ENCODE data around the gene ZC3H11A.
"Not testable (repeated sequence)": the region's sequence is repeated elsewhere in the genome, so short reads cannot be mapped to it uniquely, and the experiment has no call there.

ZC3H11A gene

DNA sequence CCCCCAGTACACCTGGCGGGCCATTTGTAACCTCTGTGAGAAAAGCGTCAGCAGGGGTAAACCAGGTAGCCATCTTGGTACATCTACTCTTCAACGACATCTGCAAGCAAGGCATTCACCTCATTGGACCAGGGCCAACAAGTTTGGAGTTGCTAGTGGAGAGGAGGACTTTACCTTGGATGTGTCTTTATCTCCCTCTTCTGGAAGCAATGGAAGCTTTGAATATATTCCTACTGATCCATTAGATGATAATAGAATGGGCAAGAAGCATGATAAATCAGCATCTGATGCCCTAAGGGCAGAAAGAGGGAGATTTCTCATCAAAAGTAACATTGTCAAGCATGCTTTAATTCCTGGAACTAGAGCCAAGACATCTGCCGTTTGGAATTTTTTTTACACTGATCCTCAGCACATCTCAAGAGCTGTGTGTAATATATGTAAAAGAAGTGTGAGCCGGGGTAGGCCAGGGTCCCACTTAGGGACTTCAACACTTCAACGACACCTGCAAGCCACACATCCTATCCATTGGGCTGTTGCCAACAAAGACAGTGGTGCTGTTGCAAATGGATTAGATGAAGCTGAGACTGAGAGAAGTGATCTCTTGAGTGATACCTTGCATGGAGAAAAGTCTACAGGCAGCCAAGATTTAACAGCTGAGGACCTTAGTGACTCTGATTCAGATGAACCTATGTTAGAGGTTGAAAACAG is 2.7 kb downstream of the ZC3H11A start:
- H3K36me3 Mint-ChIP-seq (ENCODE audit: low read depth) = peaks cover 60% of the 10 kb centered on the region
- H3K27ac Mint-ChIP-seq = peak overlapping the region; percentile 61
- peak overlapping the region; percentile 94 for H3K4me3 Mint-ChIP-seq
- H3K9me3 Mint-ChIP-seq = peaks cover 8% of the 10 kb centered on the region
- peaks cover 68% of the 10 kb centered on the region for H3K4me1 Mint-ChIP-seq (ENCODE audit: low read depth)
- H3K27me3 Mint-ChIP-seq = no peaks in the 10 kb centered on the region

DNA sequence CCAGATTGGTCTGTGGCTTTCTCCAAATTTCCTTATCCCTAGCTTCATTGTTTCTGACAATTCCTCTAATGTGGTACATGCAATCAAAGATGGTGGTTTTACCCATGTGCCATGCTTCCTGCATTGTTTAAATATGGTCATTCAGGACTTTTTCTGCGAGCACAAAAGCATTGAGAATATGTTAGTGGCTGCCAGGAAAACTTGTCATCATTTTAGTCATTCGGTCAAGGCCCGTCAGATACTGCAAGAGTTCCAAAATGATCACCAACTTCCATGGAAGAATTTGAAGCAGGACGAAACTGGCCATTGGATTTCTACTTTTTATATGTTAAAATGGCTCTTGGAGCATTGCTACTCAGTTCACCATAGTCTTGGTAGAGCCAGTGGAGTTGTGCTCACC is 3.7 kb downstream of the ZC3H11A start:
- Mint-ChIP-seq H3K27ac (no peak overlapping the region), H3K36me3 (ENCODE audit: low read depth) (peaks cover 70% of the 10 kb centered on the region), H3K4me3 (no peak overlapping the region), H3K4me1 (ENCODE audit: low read depth) (peaks cover 75% of the 10 kb centered on the region), H3K27me3 (no peaks in the 10 kb centered on the region), H3K9me3 (peaks cover 8% of the 10 kb centered on the region)

DNA sequence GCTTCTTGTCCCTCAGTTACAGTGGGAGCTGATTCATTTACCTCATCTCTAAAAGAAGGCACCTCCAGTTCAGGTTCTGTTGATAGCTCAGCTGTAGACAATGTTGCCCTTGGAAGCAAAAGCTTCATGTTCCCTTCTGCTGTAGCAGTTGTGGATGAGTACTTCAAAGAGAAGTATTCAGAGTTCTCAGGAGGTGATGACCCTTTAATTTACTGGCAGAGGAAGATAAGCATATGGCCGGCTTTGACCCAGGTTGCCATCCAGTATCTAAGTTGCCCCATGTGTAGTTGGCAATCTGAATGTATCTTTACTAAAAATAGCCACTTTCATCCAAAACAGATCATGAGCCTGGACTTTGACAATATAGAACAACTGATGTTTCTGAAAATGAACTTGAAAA is 4.5 kb downstream of the ZC3H11A start:
- H3K4me1 Mint-ChIP-seq (ENCODE audit: low read depth) = peaks cover 75% of the 10 kb centered on the region
- H3K36me3 Mint-ChIP-seq (ENCODE audit: low read depth) = peaks cover 76% of the 10 kb centered on the region
- peaks cover 8% of the 10 kb centered on the region for H3K9me3 Mint-ChIP-seq
- H3K27ac Mint-ChIP-seq = peak overlapping the region; percentile 28
- no peak overlapping the region for H3K4me3 Mint-ChIP-seq
- H3K27me3 Mint-ChIP-seq = no peaks in the 10 kb centered on the region

DNA sequence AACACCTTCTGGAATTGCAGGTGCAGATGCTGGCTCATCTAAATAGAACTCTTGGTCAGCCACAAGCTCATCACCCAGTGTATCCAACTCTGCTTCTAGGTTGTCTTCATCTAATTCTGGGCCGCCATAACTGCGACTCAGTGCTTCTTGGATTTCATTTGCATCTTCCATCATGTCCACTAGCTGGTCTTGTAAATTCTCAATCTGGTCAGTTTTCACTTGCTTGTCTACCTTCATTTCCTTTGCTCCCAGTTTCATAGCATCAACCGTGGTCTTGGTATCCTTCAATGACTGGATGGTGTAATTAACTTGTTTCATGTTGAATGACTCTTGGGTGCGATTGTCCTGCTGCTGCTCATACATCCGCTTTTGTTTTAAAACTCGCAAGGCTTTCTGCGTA is 10.3 kb downstream of the ZC3H11A start:
- no peaks in the 10 kb centered on the region for H3K27me3 Mint-ChIP-seq
- no peaks in the 10 kb centered on the region for H3K9me3 Mint-ChIP-seq
- H3K4me1 Mint-ChIP-seq (ENCODE audit: low read depth) = peaks cover 42% of the 10 kb centered on the region
- H3K36me3 Mint-ChIP-seq (ENCODE audit: low read depth) = peaks cover 69% of the 10 kb centered on the region
- H3K4me3 Mint-ChIP-seq = no peak overlapping the region
- H3K27ac Mint-ChIP-seq = no peak overlapping the region

DNA sequence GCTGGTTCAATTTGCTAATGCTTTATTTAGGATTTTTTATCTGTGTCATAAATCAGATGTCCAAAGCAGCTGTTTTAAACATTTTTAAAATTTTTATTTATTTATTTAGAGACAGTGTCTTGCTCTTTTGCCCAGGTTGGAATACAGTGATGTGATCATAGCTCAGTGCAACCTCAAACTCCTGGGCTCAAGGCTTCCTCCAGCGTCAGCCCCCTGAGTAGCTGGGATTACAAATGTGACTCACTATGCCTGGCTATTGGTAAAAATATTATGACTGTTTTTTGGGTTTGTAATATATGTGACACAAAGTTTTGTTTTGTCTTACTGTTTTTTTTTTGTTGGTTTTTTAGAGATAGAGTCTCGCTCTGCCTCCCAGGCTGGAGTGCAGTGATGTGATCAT is 11.8 kb downstream of the ZC3H11A start:
- H3K4me1 Mint-ChIP-seq (ENCODE audit: low read depth) = peaks cover 37% of the 10 kb centered on the region
- H3K36me3 Mint-ChIP-seq (ENCODE audit: low read depth) = peaks cover 70% of the 10 kb centered on the region
- H3K27me3 Mint-ChIP-seq = no peaks in the 10 kb centered on the region
- H3K27ac Mint-ChIP-seq = no peak overlapping the region
- no peak overlapping the region for H3K4me3 Mint-ChIP-seq
- H3K9me3 Mint-ChIP-seq = no peaks in the 10 kb centered on the region

DNA sequence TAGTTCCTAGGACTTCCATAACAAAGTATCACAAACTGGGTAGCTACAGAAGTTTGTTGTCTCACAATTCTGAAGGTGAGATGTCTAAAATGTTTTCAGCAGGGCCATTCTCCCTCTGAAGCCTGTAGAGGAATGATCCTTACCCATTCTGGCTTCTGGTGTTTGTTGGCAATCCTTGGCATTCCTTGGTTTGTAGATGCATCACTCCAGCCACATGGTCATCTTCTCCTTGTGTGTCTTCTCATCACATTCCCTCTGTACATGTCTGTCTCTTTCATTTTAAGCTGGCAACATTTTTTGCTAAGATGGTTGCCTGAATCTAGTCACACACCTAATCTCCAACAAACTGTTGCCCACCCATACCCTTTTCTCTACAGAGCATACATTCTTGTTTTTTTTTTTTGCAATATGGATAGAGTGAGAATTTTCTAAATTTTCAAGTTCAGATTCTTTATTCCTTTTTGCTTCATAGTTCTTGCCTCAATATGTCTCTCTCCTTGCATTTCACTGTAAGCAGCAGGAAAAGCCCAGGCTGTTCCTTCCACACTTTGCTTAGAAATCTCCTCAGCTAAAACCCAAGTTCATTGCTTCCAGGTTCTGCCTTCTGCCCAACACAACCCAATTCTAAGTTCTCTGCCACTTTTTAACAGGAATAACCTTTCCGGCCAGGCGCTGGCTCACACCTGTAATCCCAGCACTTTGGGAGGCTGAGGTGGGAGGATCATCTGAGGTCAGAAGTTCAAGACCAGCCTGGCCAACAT is 18.3 kb downstream of the ZC3H11A start:
- H3K36me3 Mint-ChIP-seq (ENCODE audit: low read depth) = peaks cover 63% of the 10 kb centered on the region
- H3K27ac Mint-ChIP-seq = no peak overlapping the region
- H3K4me3 Mint-ChIP-seq = no peak overlapping the region
- no peaks in the 10 kb centered on the region for H3K27me3 Mint-ChIP-seq
- no peaks in the 10 kb centered on the region for H3K9me3 Mint-ChIP-seq
- peaks cover 18% of the 10 kb centered on the region for H3K4me1 Mint-ChIP-seq (ENCODE audit: low read depth)

DNA sequence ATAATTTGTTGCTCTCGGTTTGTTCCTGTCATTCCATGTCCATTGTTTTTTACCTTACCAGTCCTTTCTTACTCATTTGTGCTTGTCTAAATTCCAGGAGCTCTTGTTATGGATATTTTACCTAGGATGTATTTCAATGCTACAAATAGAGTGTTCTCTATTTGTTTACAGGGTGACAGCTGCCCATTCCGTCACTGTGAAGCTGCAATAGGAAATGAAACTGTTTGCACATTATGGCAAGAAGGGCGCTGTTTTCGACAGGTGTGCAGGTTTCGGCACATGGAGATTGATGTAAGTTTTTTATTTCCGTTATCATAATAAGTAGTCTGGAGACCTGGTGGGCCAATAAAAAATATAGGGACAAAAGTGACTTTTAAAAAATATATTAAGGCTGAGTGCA is 23.0 kb downstream of the ZC3H11A start:
- Mint-ChIP-seq H3K27me3 (no peaks in the 10 kb centered on the region), H3K36me3 (ENCODE audit: low read depth) (peaks cover 64% of the 10 kb centered on the region), H3K27ac (no peak overlapping the region), H3K4me3 (no peak overlapping the region), H3K4me1 (ENCODE audit: low read depth) (peaks cover 9% of the 10 kb centered on the region), H3K9me3 (no peaks in the 10 kb centered on the region)

DNA sequence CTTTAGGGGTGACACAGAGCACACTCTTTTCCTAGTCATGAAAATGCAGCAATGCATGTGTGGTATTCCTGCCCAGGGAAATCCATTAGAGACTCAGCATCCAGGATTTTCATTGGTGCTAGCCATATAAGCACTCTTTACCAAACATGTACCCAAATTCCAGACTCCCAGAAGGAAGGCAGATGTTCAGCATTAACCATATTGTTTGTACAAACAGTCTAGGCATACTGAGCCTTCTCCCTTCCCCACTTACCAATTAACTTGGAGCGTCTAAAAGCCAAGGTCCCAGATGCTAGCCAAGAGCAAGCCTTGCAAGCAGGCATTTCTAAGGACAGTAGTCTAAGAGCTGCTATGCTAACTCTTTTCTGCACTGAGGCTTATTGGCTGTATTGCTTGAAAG is 27.9 kb downstream of the ZC3H11A start:
- H3K4me1 Mint-ChIP-seq (ENCODE audit: low read depth) = peaks cover 13% of the 10 kb centered on the region
- no peaks in the 10 kb centered on the region for H3K27me3 Mint-ChIP-seq
- H3K36me3 Mint-ChIP-seq (ENCODE audit: low read depth) = peaks cover 69% of the 10 kb centered on the region
- no peak overlapping the region for H3K27ac Mint-ChIP-seq
- no peak overlapping the region for H3K4me3 Mint-ChIP-seq
- no peaks in the 10 kb centered on the region for H3K9me3 Mint-ChIP-seq

DNA sequence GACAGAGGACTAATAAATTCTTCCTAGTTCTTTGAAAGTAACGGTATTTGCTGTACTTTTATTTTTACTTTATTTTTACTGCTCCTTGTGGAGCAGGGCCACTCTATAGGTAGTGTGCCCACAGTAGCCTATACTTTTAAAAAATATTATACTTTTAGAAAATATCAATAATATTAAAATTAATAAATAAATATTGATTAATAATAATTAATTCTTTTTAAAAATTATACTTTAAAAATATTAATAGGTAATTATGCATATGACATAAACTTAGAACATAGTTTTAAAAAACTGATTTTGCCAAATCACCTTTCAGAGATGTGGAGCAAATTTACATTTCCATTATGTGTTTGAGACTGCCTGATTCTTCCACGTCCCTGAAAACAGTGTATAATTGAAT is 30.8 kb downstream of the ZC3H11A start:
- H3K4me1 Mint-ChIP-seq (ENCODE audit: low read depth) = peaks cover 11% of the 10 kb centered on the region
- no peaks in the 10 kb centered on the region for H3K9me3 Mint-ChIP-seq
- H3K4me3 Mint-ChIP-seq = no peak overlapping the region
- H3K27me3 Mint-ChIP-seq = no peaks in the 10 kb centered on the region
- H3K36me3 Mint-ChIP-seq (ENCODE audit: low read depth) = peaks cover 71% of the 10 kb centered on the region
- no peak overlapping the region for H3K27ac Mint-ChIP-seq

DNA sequence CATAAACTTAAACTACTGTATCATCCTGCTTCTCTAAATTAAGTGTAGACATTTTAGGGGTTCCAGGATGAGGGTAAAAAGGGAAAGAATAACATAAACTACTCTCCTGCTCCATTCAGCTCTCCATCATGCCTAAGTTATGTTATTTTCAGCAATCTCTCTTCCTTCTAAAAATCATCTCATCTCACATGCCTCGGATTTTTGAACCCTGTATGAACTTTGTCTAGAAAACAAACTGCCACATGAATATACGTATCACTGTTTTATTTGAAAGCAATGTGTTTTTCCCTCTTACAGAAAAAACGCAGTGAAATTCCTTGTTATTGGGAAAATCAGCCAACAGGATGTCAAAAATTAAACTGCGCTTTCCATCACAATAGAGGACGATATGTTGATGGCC is 32.6 kb downstream of the ZC3H11A start:
- Mint-ChIP-seq H3K9me3 (no peaks in the 10 kb centered on the region), H3K27ac (no peak overlapping the region), H3K36me3 (ENCODE audit: low read depth) (peaks cover 62% of the 10 kb centered on the region), H3K4me3 (no peak overlapping the region), H3K4me1 (ENCODE audit: low read depth) (peaks cover 11% of the 10 kb centered on the region), H3K27me3 (no peaks in the 10 kb centered on the region)

DNA sequence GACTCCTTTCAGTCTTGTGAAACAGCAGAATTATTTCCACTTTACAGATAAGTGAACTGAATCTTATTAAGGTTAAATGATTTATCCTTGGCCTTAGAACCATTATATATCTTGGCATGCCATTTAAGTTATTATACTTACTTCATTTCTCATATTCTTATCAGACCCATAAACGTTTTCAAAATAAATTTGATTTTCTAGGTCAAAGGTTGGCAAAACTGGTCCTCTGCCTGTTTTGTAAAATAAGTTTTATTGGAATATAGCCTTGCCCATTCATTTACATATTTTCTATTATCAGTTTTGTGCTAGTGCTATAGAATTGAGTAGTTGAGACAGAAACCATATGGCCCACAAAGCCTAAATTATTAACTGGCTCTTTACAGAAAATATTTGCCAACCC is 33.1 kb downstream of the ZC3H11A start:
- Mint-ChIP-seq H3K4me3 (no peak overlapping the region), H3K9me3 (no peaks in the 10 kb centered on the region), H3K36me3 (ENCODE audit: low read depth) (peaks cover 60% of the 10 kb centered on the region), H3K4me1 (ENCODE audit: low read depth) (peaks cover 10% of the 10 kb centered on the region), H3K27me3 (no peaks in the 10 kb centered on the region), H3K27ac (no peak overlapping the region)

DNA sequence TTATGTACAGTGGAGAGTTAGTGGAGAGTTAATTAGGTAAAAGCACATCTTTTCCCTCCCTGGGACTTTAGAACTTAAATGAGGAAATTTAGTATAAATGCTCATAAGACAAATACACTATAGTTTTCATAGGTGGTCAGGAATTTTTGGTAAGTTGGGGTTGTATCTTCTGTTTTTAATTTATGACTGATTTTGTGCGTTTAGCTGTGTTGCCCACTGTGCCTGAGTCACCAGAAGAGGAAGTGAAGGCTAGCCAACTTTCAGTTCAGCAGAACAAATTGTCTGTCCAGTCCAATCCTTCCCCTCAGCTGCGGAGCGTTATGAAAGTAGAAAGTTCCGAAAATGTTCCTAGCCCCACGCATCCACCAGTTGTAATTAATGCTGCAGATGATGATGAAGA is 33.8 kb downstream of the ZC3H11A start:
- Mint-ChIP-seq H3K27ac (peak overlapping the region; percentile 61), H3K36me3 (ENCODE audit: low read depth) (peaks cover 61% of the 10 kb centered on the region)
- not testable (repeated sequence) for H3K4me3 Mint-ChIP-seq; H3K4me1 Mint-ChIP-seq (ENCODE audit: low read depth); H3K9me3 Mint-ChIP-seq; H3K27me3 Mint-ChIP-seq

DNA sequence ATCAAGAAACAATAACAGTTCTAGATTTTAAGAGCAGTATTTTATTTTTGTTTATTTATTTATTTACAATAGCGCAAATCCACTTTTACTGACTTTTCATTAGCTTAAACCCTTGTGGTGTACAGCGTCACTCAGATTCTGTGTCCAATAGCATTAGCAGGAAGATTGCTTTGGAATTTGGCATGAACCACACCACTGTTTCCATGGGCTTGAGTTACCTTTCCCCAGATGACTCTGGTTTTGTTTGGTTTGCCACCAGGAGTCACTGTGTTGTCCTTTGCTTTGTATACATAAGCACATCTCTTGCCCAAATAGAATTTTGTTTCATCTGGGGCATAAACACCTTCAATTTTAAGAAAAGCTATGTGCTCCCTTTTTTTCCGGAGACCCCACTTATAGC is 40.1 kb downstream of the ZC3H11A start:
- H3K27ac Mint-ChIP-seq = no peak overlapping the region
- H3K27me3 Mint-ChIP-seq = no peaks in the 10 kb centered on the region
- no peaks in the 10 kb centered on the region for H3K9me3 Mint-ChIP-seq
- no peak overlapping the region for H3K4me3 Mint-ChIP-seq
- no peaks in the 10 kb centered on the region for H3K4me1 Mint-ChIP-seq (ENCODE audit: low read depth)
- peaks cover 62% of the 10 kb centered on the region for H3K36me3 Mint-ChIP-seq (ENCODE audit: low read depth)

DNA sequence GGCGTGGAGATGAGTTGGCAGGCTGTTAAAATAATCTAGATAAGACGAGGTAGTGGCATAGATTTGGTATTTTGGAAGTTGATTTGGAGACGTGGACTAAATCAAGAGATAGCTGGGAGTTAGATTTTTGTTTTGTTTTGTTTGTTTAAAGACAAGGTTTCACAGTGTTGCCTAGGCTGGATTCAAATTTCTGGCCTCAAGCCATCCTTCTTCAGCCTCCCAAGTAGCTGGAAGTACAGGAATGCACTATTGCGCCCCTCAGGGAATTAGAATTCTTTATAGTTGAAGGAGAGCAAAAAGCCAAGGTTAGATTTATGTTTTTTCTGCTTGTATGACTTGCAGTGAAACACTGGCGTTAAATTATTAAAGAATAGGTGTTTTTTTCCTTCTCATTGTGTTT is 43.7 kb downstream of the ZC3H11A start:
- Mint-ChIP-seq H3K27me3 (no peaks in the 10 kb centered on the region), H3K36me3 (ENCODE audit: low read depth) (peaks cover 70% of the 10 kb centered on the region), H3K4me3 (no peak overlapping the region), H3K9me3 (no peaks in the 10 kb centered on the region), H3K27ac (no peak overlapping the region), H3K4me1 (ENCODE audit: low read depth) (no peaks in the 10 kb centered on the region)

DNA sequence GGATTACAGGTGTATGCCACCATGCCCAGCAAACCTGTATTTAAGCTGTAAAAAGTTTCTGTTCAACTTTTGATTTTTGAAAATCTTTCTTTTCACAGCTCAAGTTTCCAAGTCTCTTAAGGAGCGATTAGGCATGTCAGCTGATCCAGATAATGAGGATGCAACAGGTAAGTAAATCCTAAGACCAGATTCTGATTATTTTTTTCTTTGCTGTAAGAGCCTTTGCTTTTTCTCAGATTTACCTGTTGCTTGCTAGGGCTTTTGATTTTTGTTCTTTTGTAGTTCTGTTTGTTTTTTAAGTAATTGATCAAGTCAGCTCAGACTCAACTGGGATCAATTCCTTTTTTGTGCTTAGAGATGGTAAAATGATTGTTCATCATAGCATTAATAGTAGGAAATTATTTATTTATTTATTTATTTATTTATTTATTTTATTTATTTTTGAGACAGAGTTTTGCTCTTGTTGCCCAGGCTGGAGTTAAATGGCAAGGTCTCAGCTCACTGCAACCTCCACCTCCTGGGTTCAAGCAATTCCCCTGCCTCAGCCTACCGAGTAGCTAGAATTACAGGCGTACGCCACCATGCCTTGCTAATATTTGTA is 44.9 kb downstream of the ZC3H11A start:
- Mint-ChIP-seq H3K4me1 (ENCODE audit: low read depth) (no peaks in the 10 kb centered on the region), H3K36me3 (ENCODE audit: low read depth) (peaks cover 71% of the 10 kb centered on the region), H3K4me3 (no peak overlapping the region), H3K27me3 (no peaks in the 10 kb centered on the region), H3K27ac (no peak overlapping the region), H3K9me3 (no peaks in the 10 kb centered on the region)

Measured in stimulated activated naive CD8-positive, alpha-beta T cell treated with anti-CD3 and anti-CD28 coated beads, Interleukin-15, Interleukin-2, amounts not matched to agents 100 ng/mL and 50 ng/mL, for 24 hours (primary cell).